ENCODE results near the gene PPP2R5D. TPM values are rescaled to one million over a fixed set of nuclear protein-coding genes. Genes with fewer than 3 reads are reported as not detected.

Gene PPP2R5D
- polyA plus RNA-seq, 1 donor (not counting 4 experiments of a cell fraction or from before 2014, with no cell fraction given), result 49.6 TPM

DNA sequence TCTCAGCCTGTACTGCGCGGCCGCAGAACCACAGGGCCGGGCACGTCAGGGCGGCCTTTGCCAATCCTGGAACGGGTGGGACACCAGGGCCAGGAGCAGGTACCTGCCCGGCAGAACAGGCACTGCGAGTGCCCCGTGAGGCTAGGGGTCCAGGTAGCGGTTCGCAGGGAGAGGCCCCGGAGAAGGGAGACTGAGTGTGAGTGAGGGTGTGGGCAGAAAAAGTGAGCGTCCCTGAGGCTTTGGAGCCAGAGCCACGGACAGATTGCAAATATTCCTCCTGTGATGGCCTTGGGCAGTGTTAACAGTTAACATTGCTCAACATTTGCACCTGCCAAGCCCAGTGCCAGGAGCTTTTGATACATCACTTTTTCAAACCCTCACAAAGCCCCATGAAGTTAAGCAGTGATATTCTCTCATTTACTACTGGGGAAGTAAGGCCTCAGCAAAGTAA is 23.3 kb upstream of the PPP2R5D start:
- no peak for FAIRE-seq
- Histone ChIP-seq H3K27me3 (ENCODE audit: control insufficient read depth, extremely low read depth, insufficient read depth, low read length) (no peaks in the 10 kb centered on the region), H3K4me2 (ENCODE audit: control insufficient read depth, extremely low read depth, insufficient read depth, low read depth, low read length) (peak overlapping the region; percentile 89), H3K9ac (ENCODE audit: control insufficient read depth, extremely low read depth, insufficient read depth, low read length) (peak overlapping the region; percentile 34), H2AFZ (ENCODE audit: control insufficient read depth, low read length) (peak overlapping the region; percentile 69), H3K36me3 (ENCODE audit: control insufficient read depth in 2 of 2, extremely low read depth in 1 of 2, insufficient read depth in 2 of 2, low read length in 2 of 2) (peaks cover 4 to 12% of the 10 kb centered on the region in 2 experiments), H4K20me1 (ENCODE audit: control insufficient read depth, extremely low read depth, insufficient read depth, low read length) (no peaks in the 10 kb centered on the region), H3K4me3 (ENCODE audit: control insufficient read depth in 2 of 3, extremely low read depth in 1 of 3, insufficient read depth in 2 of 3, low read depth in 1 of 3, low read length in 3 of 3) (peak overlapping the region; percentile 35 to 69 (median 62)), H3K4me1 (ENCODE audit: control insufficient read depth, extremely low read depth, insufficient read depth, low read length) (peaks cover 9% of the 10 kb centered on the region), H3K79me2 (ENCODE audit: control insufficient read depth, insufficient read depth, low read length) (no peaks in the 10 kb centered on the region), H3K9me3 (ENCODE audit: control insufficient read depth, low read depth, low read length) (no peaks in the 10 kb centered on the region), H3K27ac (ENCODE audit: control insufficient read depth, insufficient read depth, low read length) (no peak overlapping the region), H3K9me1 (ENCODE audit: control insufficient read depth, extremely low read depth, insufficient read depth, low read length) (no peaks in the 10 kb centered on the region)
- no peak for TF ChIP-seq EZH2 (IDR thresholded peaks at IDR 0.05; ENCODE audit: low read length)
- TF ChIP-seq, protein P1, sequence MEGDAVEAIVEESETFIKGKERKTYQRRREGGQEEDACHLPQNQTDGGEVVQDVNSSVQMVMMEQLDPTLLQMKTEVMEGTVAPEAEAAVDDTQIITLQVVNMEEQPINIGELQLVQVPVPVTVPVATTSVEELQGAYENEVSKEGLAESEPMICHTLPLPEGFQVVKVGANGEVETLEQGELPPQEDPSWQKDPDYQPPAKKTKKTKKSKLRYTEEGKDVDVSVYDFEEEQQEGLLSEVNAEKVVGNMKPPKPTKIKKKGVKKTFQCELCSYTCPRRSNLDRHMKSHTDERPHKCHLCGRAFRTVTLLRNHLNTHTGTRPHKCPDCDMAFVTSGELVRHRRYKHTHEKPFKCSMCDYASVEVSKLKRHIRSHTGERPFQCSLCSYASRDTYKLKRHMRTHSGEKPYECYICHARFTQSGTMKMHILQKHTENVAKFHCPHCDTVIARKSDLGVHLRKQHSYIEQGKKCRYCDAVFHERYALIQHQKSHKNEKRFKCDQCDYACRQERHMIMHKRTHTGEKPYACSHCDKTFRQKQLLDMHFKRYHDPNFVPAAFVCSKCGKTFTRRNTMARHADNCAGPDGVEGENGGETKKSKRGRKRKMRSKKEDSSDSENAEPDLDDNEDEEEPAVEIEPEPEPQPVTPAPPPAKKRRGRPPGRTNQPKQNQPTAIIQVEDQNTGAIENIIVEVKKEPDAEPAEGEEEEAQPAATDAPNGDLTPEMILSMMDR (optimal IDR thresholded peaks at IDR 0.05 in 1 of 3, IDR thresholded peaks at IDR 0.05 in 1 of 3, conservative IDR thresholded peaks at IDR 0.05 in 1 of 3; ENCODE audit: extremely low read depth in 1 of 3, insufficient read depth in 2 of 3, low read length in 3 of 3), result no peak
- dilution Hi-C loops (cut with MboI; ENCODE audit: extremely low pct_ligation_motif_present, low sequenced_read_pairs), result no loop called here
- no peak for DNase-seq (ENCODE audit: low read depth, low spot score)

DNA sequence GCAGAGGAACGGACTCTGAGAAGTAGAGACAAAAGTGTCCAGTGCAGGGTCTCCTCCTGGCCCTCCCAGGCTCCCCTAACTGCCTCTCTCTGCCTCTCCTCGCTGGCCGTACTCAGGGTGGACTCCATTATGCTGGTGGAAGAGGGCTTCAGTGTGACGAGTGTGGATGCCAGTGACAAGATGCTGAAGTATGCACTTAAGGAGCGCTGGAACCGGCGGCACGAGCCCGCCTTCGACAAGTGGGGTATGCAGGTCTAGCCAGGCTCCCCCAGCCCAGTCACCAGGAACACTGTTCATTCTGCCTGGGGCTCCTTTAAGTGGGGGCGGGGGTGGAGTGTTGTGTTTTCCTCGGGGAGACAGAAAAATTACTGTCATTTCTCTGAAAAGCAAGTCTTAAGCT is 22.3 kb upstream of the PPP2R5D start:
- no peak overlapping the region for H3K9ac ChIP-seq (ENCODE audit: control insufficient read depth, extremely low read depth, insufficient read depth, low read length)
- dilution Hi-C loops (cut with MboI; ENCODE audit: extremely low pct_ligation_motif_present, low sequenced_read_pairs), result no loop called here
- no peak overlapping the region for H3K4me3 ChIP-seq (ENCODE audit: control insufficient read depth in 2 of 3, extremely low read depth in 1 of 3, insufficient read depth in 2 of 3, low read depth in 1 of 3, low read length in 3 of 3)
- H4K20me1 ChIP-seq (ENCODE audit: control insufficient read depth, extremely low read depth, insufficient read depth, low read length), result no peaks in the 10 kb centered on the region
- H3K4me1 ChIP-seq (ENCODE audit: control insufficient read depth, extremely low read depth, insufficient read depth, low read length), result peaks cover 9% of the 10 kb centered on the region
- TF ChIP-seq, protein P1 (optimal IDR thresholded peaks at IDR 0.05 in 1 of 3, IDR thresholded peaks at IDR 0.05 in 1 of 3, conservative IDR thresholded peaks at IDR 0.05 in 1 of 3; ENCODE audit: extremely low read depth in 1 of 3, insufficient read depth in 2 of 3, low read length in 3 of 3), result no peak
- no peak for TF ChIP-seq EZH2 (IDR thresholded peaks at IDR 0.05; ENCODE audit: low read length)
- H3K4me2 ChIP-seq (ENCODE audit: control insufficient read depth, extremely low read depth, insufficient read depth, low read depth, low read length), result no peak overlapping the region
- peaks cover 7 to 16% of the 10 kb centered on the region in 2 experiments for H3K36me3 ChIP-seq (ENCODE audit: control insufficient read depth in 2 of 2, extremely low read depth in 1 of 2, insufficient read depth in 2 of 2, low read length in 2 of 2)
- DNase-seq (ENCODE audit: low read depth, low spot score) (no peak), FAIRE-seq (no peak)
- H3K27me3 ChIP-seq (ENCODE audit: control insufficient read depth, extremely low read depth, insufficient read depth, low read length), result no peaks in the 10 kb centered on the region
- H3K9me1 ChIP-seq (ENCODE audit: control insufficient read depth, extremely low read depth, insufficient read depth, low read length), result no peaks in the 10 kb centered on the region
- no peak overlapping the region for H3K27ac ChIP-seq (ENCODE audit: control insufficient read depth, insufficient read depth, low read length)
- no peak overlapping the region for H2AFZ ChIP-seq (ENCODE audit: control insufficient read depth, low read length)
- H3K79me2 ChIP-seq (ENCODE audit: control insufficient read depth, insufficient read depth, low read length), result no peaks in the 10 kb centered on the region
- H3K9me3 ChIP-seq (ENCODE audit: control insufficient read depth, low read depth, low read length), result no peaks in the 10 kb centered on the region

Data from keratinocyte (primary cell).